ENCODE results near the gene NYNRIN. TPM values are rescaled to one million over a fixed set of nuclear protein-coding genes. Genes with fewer than 3 reads are reported as not detected.

Gene NYNRIN
- total RNA-seq, 1 experiment from 2014 or later = 0.31 TPM

DNA sequence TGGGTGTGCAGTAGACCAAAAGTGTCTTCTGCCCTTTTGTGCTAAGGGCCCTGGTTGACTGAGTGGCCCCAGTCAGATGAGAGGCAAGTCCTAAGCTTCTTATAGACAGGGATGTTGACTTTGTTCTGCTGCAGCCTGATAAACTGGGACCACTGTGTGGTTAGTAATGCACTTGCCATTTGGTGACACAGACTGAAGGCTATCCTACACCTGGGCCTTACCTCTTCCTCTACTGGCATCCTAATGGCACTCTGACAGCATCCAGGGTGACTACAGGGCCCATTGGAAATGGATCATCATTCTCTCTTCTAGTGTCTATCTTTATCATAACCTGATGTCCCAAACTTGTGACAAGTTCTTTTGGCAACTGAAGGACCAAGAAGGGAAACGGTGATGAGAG, 40.5 kb downstream of the NYNRIN start:
- no peak for DNase-seq (ENCODE audit: low read depth, low spot score)
- ChIA-PET POLR2A (interaction anchor here (0.7 kb wide), 1 partner anchor 87 kb away, joined by 3 read pairs; no protein-coding TSS in a partner anchor), CTCF (interaction anchor here (0.7 kb wide), 1 partner anchor 61 kb away, joined by 4 read pairs; no protein-coding TSS in a partner anchor)
- peaks cover 7% of the 10 kb centered on the region; the same call in 1 of the 2 replicates for H3K36me3 ChIP-seq (ENCODE audit: control insufficient read depth, insufficient read depth, low read length)
- BruUV-seq (replicated peaks) = no TSS peak
- in situ Hi-C loops (cut with HindIII; ENCODE audit: low pct_unique_long_range_greater_than_20kb, low sequenced_read_pairs) (loop anchor here (10.0 kb wide), 1 partner anchor 104 kb away; the partner anchor contains the start of genes ADCY4 and RIPK3), intact Hi-C loops (cut with micrococcal nuclease; ENCODE audit: unreplicated experiment) (no loop called here)
- H3K27me3 ChIP-seq (ENCODE audit: control insufficient read depth, insufficient read depth, low read length) = no peaks in the 10 kb centered on the region
- H3K4me1 ChIP-seq (ENCODE audit: control insufficient read depth, insufficient read depth, low read length) = peaks cover 16% of the 10 kb centered on the region
- no peak overlapping the region for H3K4me3 ChIP-seq (ENCODE audit: low read depth in 2 of 2, low read length in 2 of 2)
- no peak overlapping the region for H3K27ac ChIP-seq (ENCODE audit: low read length)
- H3K9me3 ChIP-seq (ENCODE audit: control insufficient read depth, insufficient read depth, low read depth, low read length) = no peaks in the 10 kb centered on the region
- ATAC-seq = no peak
- TF ChIP-seq SIN3A (IDR thresholded peaks at IDR 0.05; ENCODE audit: borderline replicate concordance, insufficient read depth, low read depth, low read length) (no peak), CTCF (IDR thresholded peaks at IDR 0.05) (no peak), POLR2AphosphoS5 (IDR thresholded peaks at IDR 0.05; ENCODE audit: low read depth, low read length) (no peak), TCF7L2 (IDR thresholded peaks at IDR 0.05; ENCODE audit: low read depth, low read length) (no peak)
- TF ChIP-seq, protein P1, sequence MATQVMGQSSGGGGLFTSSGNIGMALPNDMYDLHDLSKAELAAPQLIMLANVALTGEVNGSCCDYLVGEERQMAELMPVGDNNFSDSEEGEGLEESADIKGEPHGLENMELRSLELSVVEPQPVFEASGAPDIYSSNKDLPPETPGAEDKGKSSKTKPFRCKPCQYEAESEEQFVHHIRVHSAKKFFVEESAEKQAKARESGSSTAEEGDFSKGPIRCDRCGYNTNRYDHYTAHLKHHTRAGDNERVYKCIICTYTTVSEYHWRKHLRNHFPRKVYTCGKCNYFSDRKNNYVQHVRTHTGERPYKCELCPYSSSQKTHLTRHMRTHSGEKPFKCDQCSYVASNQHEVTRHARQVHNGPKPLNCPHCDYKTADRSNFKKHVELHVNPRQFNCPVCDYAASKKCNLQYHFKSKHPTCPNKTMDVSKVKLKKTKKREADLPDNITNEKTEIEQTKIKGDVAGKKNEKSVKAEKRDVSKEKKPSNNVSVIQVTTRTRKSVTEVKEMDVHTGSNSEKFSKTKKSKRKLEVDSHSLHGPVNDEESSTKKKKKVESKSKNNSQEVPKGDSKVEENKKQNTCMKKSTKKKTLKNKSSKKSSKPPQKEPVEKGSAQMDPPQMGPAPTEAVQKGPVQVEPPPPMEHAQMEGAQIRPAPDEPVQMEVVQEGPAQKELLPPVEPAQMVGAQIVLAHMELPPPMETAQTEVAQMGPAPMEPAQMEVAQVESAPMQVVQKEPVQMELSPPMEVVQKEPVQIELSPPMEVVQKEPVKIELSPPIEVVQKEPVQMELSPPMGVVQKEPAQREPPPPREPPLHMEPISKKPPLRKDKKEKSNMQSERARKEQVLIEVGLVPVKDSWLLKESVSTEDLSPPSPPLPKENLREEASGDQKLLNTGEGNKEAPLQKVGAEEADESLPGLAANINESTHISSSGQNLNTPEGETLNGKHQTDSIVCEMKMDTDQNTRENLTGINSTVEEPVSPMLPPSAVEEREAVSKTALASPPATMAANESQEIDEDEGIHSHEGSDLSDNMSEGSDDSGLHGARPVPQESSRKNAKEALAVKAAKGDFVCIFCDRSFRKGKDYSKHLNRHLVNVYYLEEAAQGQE (IDR thresholded peaks at IDR 0.05; ENCODE audit: insufficient read depth in 1 of 2, low read depth in 2 of 2, low read length in 1 of 2) = no peak

GRCh38 chr14:24439830-24440605, 41.2 kb downstream of the NYNRIN start:
- ChIA-PET CTCF (no interaction called here), POLR2A (no interaction called here)

More at GRCh38 chr14:24439830-24440605, 41.2 kb downstream of the NYNRIN start:
- H3K4me3 ChIP-seq (ENCODE audit: low read depth in 2 of 2, low read length in 2 of 2) = no peak overlapping the region
- intact Hi-C loops (cut with micrococcal nuclease; ENCODE audit: unreplicated experiment) (no loop called here), in situ Hi-C loops (cut with HindIII; ENCODE audit: low pct_unique_long_range_greater_than_20kb, low sequenced_read_pairs) (loop anchor here (10.0 kb wide), 1 partner anchor 105 kb away; the partner anchor contains the start of genes ADCY4 and RIPK3)
- BruUV-seq (replicated peaks) = no TSS peak
- ATAC-seq = no peak
- H3K36me3 ChIP-seq (ENCODE audit: control insufficient read depth, insufficient read depth, low read length) = peaks cover 7% of the 10 kb centered on the region; the same call in 1 of the 2 replicates
- peaks cover 16% of the 10 kb centered on the region for H3K4me1 ChIP-seq (ENCODE audit: control insufficient read depth, insufficient read depth, low read length)
- DNase-seq (ENCODE audit: low read depth, low spot score) = no peak
- H3K9me3 ChIP-seq (ENCODE audit: control insufficient read depth, insufficient read depth, low read depth, low read length) = no peaks in the 10 kb centered on the region
- no peak for TF ChIP-seq TCF7L2 (IDR thresholded peaks at IDR 0.05; ENCODE audit: low read depth, low read length)
- no peak for TF ChIP-seq SIN3A (IDR thresholded peaks at IDR 0.05; ENCODE audit: borderline replicate concordance, insufficient read depth, low read depth, low read length)
- TF ChIP-seq, protein P1 (IDR thresholded peaks at IDR 0.05; ENCODE audit: insufficient read depth in 1 of 2, low read depth in 2 of 2, low read length in 1 of 2) = no peak
- TF ChIP-seq POLR2AphosphoS5 (IDR thresholded peaks at IDR 0.05; ENCODE audit: low read depth, low read length) = no peak; the same call in none of the 2 replicates
- no peak for TF ChIP-seq CTCF (IDR thresholded peaks at IDR 0.05)
- no peaks in the 10 kb centered on the region for H3K27me3 ChIP-seq (ENCODE audit: control insufficient read depth, insufficient read depth, low read length)
- H3K27ac ChIP-seq (ENCODE audit: low read length) = no peak overlapping the region
